GM12878 (cell line): ENCODE results near the gene ZNF385A. TPM values are rescaled to one million over a fixed set of nuclear protein-coding genes. Genes with fewer than 3 reads are reported as not detected.
A peak's percentile ranks its signal among the peaks of the same experiment; 100 is the strongest.

Experiments
- CHD2 ChIP-seq: IDR thresholded peaks from 2 replicates; pipeline ENCODE4 v1.6.1; 2011; ENCODE audit warnings: low read depth, low read length, improper control_type of control experiment, borderline replicate concordance
- DPF2 ChIP-seq: fragments of 450-650 bp; IDR thresholded peaks from 2 replicates; pipeline ENCODE4 v1.6.1; 2017; ENCODE audit warnings: mild to moderate bottlenecking
- KDM1A ChIP-seq: fragments of 200-600 bp; sonication (generic); IDR thresholded peaks from 2 replicates; pipeline ENCODE4 v1.6.1; 2016; ENCODE audit warnings: borderline replicate concordance
- MTA2 ChIP-seq: fragments of 450-650 bp; IDR thresholded peaks from 2 replicates; pipeline ENCODE4 v1.6.1; 2016; ENCODE audit warnings: low read depth, mild to moderate bottlenecking, moderate library complexity
- MTA3 ChIP-seq: IDR thresholded peaks from 2 replicates; pipeline ENCODE4 v1.6.1; 2012; ENCODE audit warnings: low read length, inconsistent platforms, borderline replicate concordance
- NFIC ChIP-seq: IDR thresholded peaks from 2 replicates; pipeline ENCODE4 v1.6.1; 2012; ENCODE audit warnings: low read depth, mild to moderate bottlenecking, inconsistent platforms, low read length, moderate library complexity
- PBX3 ChIP-seq: IDR thresholded peaks from 2 replicates; pipeline ENCODE4 v1.6.1; 2011; ENCODE audit warnings: mild to moderate bottlenecking, low read depth, low read length, moderate library complexity; ENCODE audit not compliant: insufficient replicate concordance
- RAD21 ChIP-seq: IDR thresholded peaks from 2 replicates; pipeline ENCODE4 v1.6.1; 2011; ENCODE audit warnings: mild to moderate bottlenecking, low read depth, low read length, moderate library complexity; ENCODE audit not compliant: insufficient read depth
- SIX5 ChIP-seq: IDR thresholded peaks from 2 replicates; pipeline ENCODE4 v1.6.1; 2011; ENCODE audit warnings: mild to moderate bottlenecking, low read depth, low read length, moderate library complexity; ENCODE audit not compliant: severe bottlenecking
- SP1 ChIP-seq: IDR thresholded peaks from one replicate; pipeline ENCODE4 v1.6.1; 2011; ENCODE audit warnings: low read depth, low read length
- SUZ12 ChIP-seq: fragments of 200-600 bp; sonication (generic); IDR thresholded peaks from one replicate; pipeline ENCODE4 v1.6.1; 2018; ENCODE audit warnings: antibody characterized with exemption, mild to moderate bottlenecking; ENCODE audit not compliant: unreplicated experiment
- TAF1 ChIP-seq: IDR thresholded peaks from 2 replicates; pipeline ENCODE4 v1.6.1; 2011; ENCODE audit warnings: mild to moderate bottlenecking, low read depth, low read length, borderline replicate concordance
- TCF12 ChIP-seq: IDR thresholded peaks from 2 replicates; pipeline ENCODE4 v1.6.1; 2011; ENCODE audit warnings: low read depth, mild to moderate bottlenecking, low read length
- YBX1 ChIP-seq: fragments of 450-650 bp; IDR thresholded peaks from 2 replicates; pipeline ENCODE4 v1.6.1; 2016; ENCODE audit warnings: antibody characterized with exemption
- ZNF217 ChIP-seq: fragments of 450-650 bp; IDR thresholded peaks from 2 replicates; pipeline ENCODE4 v1.6.1; 2017; ENCODE audit warnings: antibody characterized with exemption, mild to moderate bottlenecking
- ZNF687 ChIP-seq: fragments of 450-650 bp; IDR thresholded peaks from 2 replicates; pipeline ENCODE4 v1.6.1; 2017; ENCODE audit warnings: mild to moderate bottlenecking, moderate library complexity
- polyA plus RNA-seq, 11 experiments: library from polyadenylated mRNA; depleted of rRNA in 4 of 11; unstranded in 6 of 11; stranded (reverse) in 5 of 11; fragments of >200 nt; fragmentation: Nextera tagmentation in 4 of 11; fragmentation: Illumina TruSeq in 1 of 11; extraction: Ambion mirVana in 4 of 11; extraction: Trizol in 1 of 11; gene quantifications; 1 replicate in 1 of 11; 2 replicates in 10 of 11; pipeline versions ENCODE4 v1.2.1 to v1.2.3, GENCODE V29; 2011 to 2016; ENCODE audit warnings: inconsistent platforms in 2 of 11, missing spikeins in 2 of 11, low read depth in 1 of 11
- total RNA-seq, 4 experiments: library from RNA; depleted of rRNA in 3 of 4; stranded (reverse); fragments of >200 nt in 3 of 4; fragmentation: Illumina TruSeq in 1 of 4; extraction: Trizol in 1 of 4; gene quantifications; 2 replicates each; pipeline versions ENCODE4 v1.2.1 to v1.2.3, GENCODE V29; 2013 to 2021
- TF ChIP-seq, protein P1 (sequence below): IDR thresholded peaks from 2 replicates; pipeline ENCODE4 v1.6.1; 2011; ENCODE audit warnings: low read depth, low read length, improper control_type of control experiment, borderline replicate concordance
- TF ChIP-seq, protein P2 (sequence below): IDR thresholded peaks from 2 replicates; pipeline ENCODE4 v1.6.1; 2012; ENCODE audit warnings: low read depth, low read length, improper control_type of control experiment
- TF ChIP-seq, protein P3 (sequence below): IDR thresholded peaks from 2 replicates; pipeline ENCODE4 v1.6.1; 2012; ENCODE audit warnings: low read depth, low read length, improper control_type of control experiment
- TF ChIP-seq, protein P4 (sequence below): fragments of 450-650 bp; IDR thresholded peaks from 2 replicates; pipeline ENCODE4 v1.6.1; 2017; ENCODE audit warnings: mild to moderate bottlenecking, low read depth, inconsistent platforms; ENCODE audit not compliant: poor library complexity, severe bottlenecking

ZNF385A gene
- total and polyA plus RNA-seq, 10 of the 15 experiments (the other 5 are each of a cell fraction or from before 2014, with no cell fraction given) = 0.26 to 26.1 (median 4.9) TPM

GRCh38 chr12:54324617-54325441, 59.7 kb downstream of the ZNF385A start, which contains the start of gene COPZ1 (continued):
- TF ChIP-seq, protein P1, sequence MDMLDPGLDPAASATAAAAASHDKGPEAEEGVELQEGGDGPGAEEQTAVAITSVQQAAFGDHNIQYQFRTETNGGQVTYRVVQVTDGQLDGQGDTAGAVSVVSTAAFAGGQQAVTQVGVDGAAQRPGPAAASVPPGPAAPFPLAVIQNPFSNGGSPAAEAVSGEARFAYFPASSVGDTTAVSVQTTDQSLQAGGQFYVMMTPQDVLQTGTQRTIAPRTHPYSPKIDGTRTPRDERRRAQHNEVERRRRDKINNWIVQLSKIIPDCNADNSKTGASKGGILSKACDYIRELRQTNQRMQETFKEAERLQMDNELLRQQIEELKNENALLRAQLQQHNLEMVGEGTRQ = peak; percentile 81
- TF ChIP-seq ZNF217 (no peak), SP1 (peak; percentile 99), TCF12 (peak; percentile 67; the same call in 1 of the 2 replicates), ZNF687 (no peak), SIX5 (no peak), RAD21 (peak; percentile 52; the same call in 1 of the 2 replicates), TAF1 (peak; percentile 88), PBX3 (peak; percentile 94), DPF2 (0 out of 2 replicates have a peak, but pooled peaks have one; percentile 14), NFIC (0 out of 2 replicates have a peak, but pooled peaks have one; percentile 16), YBX1 (no peak), CHD2 (peak; percentile 94), MTA2 (no peak), MTA3 (no peak), KDM1A (no peak), SUZ12 (no peak)
- TF ChIP-seq, protein P2, sequence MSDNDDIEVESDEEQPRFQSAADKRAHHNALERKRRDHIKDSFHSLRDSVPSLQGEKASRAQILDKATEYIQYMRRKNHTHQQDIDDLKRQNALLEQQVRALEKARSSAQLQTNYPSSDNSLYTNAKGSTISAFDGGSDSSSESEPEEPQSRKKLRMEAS = peak; percentile 29; the same call in 1 of the 2 replicates
- TF ChIP-seq, protein P3, sequence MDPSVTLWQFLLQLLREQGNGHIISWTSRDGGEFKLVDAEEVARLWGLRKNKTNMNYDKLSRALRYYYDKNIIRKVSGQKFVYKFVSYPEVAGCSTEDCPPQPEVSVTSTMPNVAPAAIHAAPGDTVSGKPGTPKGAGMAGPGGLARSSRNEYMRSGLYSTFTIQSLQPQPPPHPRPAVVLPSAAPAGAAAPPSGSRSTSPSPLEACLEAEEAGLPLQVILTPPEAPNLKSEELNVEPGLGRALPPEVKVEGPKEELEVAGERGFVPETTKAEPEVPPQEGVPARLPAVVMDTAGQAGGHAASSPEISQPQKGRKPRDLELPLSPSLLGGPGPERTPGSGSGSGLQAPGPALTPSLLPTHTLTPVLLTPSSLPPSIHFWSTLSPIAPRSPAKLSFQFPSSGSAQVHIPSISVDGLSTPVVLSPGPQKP = peak; percentile 25; the same call in 1 of the 2 replicates
- TF ChIP-seq, protein P4, sequence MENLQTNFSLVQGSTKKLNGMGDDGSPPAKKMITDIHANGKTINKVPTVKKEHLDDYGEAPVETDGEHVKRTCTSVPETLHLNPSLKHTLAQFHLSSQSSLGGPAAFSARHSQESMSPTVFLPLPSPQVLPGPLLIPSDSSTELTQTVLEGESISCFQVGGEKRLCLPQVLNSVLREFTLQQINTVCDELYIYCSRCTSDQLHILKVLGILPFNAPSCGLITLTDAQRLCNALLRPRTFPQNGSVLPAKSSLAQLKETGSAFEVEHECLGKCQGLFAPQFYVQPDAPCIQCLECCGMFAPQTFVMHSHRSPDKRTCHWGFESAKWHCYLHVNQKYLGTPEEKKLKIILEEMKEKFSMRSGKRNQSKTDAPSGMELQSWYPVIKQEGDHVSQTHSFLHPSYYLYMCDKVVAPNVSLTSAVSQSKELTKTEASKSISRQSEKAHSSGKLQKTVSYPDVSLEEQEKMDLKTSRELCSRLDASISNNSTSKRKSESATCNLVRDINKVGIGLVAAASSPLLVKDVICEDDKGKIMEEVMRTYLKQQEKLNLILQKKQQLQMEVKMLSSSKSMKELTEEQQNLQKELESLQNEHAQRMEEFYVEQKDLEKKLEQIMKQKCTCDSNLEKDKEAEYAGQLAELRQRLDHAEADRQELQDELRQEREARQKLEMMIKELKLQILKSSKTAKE = peak; percentile 89
